WERI-Rb-1 (cell line): ENCODE measurements around the gene CHSY1.

Experiments used
- DNase-seq: peaks from one replicate; pipeline ENCODE4 v3.0.0-alpha.2; 2020
- H3K27ac ChIP-seq: fragments of 250-450 bp; sonication (Bioruptor Pico); 2 replicates; pipeline ENCODE4 v1.5.1; 2020; ENCODE audit warnings: mild to moderate bottlenecking, moderate library complexity
- H3K27me3 ChIP-seq: fragments of 250-450 bp; sonication (Bioruptor Pico); 2 replicates; pipeline ENCODE4 v1.5.1; 2021; ENCODE audit warnings: mild to moderate bottlenecking, low read depth, moderate library complexity; ENCODE audit not compliant: insufficient read depth, severe bottlenecking
- H3K36me3 ChIP-seq: fragments of 250-450 bp; sonication (Bioruptor Pico); 2 replicates; pipeline ENCODE4 v1.5.1; 2020; ENCODE audit warnings: mild to moderate bottlenecking, moderate library complexity
- H3K4me3 ChIP-seq: 2 replicates; pipeline ENCODE4 v1.5.1; 2011; ENCODE audit warnings: low read depth, mild to moderate bottlenecking, control low read depth, low read length
- H3K9me3 ChIP-seq: fragments of 250-450 bp; sonication (Bioruptor Pico); 2 replicates; pipeline ENCODE4 v1.5.1; 2021; ENCODE audit warnings: mild to moderate bottlenecking, moderate library complexity; ENCODE audit not compliant: severe bottlenecking
- TF ChIP-seq, protein P1 (sequence below): IDR thresholded peaks from 2 replicates; pipeline ENCODE4 v1.5.1; 2011; ENCODE audit warnings: low read depth, mild to moderate bottlenecking, control low read depth, inconsistent platforms, low read length

CHSY1 gene

DNA sequence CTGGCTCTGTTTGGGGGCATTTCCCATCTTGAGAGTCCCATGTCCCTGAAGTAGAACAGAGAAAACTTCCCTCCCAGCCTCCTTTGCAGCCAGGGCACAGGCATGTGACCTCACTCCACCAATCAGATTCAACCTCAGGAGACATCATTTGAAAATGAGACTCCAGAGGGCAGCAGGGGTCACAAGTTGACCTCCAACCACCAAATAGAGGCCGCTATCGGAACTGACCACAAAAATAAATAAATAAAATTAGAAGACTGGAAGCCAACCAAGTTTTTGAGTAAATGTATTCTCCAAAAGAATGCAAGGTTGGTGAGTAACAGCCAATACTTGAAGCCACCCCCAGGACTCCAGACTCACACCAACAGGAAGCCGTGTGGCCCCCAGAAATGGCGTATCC lies 106.5 kb downstream of the CHSY1 start:
- Histone ChIP-seq H3K9me3 (no peaks in the 10 kb centered on the region), H3K27me3 (no peaks in the 10 kb centered on the region), H3K27ac (no peak overlapping the region), H3K4me3 (no peak overlapping the region), H3K36me3 (no peaks in the 10 kb centered on the region)
- no peak for DNase-seq
- TF ChIP-seq, protein P1, sequence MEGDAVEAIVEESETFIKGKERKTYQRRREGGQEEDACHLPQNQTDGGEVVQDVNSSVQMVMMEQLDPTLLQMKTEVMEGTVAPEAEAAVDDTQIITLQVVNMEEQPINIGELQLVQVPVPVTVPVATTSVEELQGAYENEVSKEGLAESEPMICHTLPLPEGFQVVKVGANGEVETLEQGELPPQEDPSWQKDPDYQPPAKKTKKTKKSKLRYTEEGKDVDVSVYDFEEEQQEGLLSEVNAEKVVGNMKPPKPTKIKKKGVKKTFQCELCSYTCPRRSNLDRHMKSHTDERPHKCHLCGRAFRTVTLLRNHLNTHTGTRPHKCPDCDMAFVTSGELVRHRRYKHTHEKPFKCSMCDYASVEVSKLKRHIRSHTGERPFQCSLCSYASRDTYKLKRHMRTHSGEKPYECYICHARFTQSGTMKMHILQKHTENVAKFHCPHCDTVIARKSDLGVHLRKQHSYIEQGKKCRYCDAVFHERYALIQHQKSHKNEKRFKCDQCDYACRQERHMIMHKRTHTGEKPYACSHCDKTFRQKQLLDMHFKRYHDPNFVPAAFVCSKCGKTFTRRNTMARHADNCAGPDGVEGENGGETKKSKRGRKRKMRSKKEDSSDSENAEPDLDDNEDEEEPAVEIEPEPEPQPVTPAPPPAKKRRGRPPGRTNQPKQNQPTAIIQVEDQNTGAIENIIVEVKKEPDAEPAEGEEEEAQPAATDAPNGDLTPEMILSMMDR, result no peak

- H3K27me3 ChIP-seq, result no peaks in the 10 kb centered on the region
- no peak overlapping the region for H3K4me3 ChIP-seq
- H3K9me3 ChIP-seq, result no peaks in the 10 kb centered on the region
- no peak overlapping the region for H3K27ac ChIP-seq
- TF ChIP-seq, protein P1, result no peak
- H3K36me3 ChIP-seq, result no peaks in the 10 kb centered on the region
- no peak for DNase-seq
These were observed 108.5 kb downstream of the CHSY1 start for GRCh38 chr15:101143321-101143720.

DNA sequence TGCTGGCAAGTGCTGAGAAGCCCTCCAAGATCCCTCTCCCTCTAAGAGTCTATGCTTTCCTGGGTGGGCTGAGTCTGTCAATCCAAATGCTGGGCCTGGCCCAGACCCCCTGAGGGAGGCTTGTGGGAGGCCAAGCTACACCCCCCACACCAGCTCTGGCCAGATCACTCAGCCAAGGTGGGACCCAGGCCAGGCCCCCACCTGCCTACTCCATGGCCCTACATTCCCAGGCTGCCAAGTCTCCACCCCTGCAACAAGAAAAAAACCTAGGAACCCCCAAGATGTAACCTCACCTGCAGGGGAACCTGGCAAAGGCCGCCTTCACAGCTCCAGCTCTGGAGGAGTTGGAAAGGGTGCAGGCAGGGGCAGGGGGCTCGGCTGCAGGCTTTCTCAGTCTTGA lies 109.1 kb downstream of the CHSY1 start:
- no peaks in the 10 kb centered on the region for H3K27me3 ChIP-seq
- H3K9me3 ChIP-seq, result no peaks in the 10 kb centered on the region
- DNase-seq, result no peak
- H3K4me3 ChIP-seq, result no peak overlapping the region
- TF ChIP-seq, protein P1, result no peak
- H3K36me3 ChIP-seq, result no peaks in the 10 kb centered on the region
- no peak overlapping the region for H3K27ac ChIP-seq

DNA sequence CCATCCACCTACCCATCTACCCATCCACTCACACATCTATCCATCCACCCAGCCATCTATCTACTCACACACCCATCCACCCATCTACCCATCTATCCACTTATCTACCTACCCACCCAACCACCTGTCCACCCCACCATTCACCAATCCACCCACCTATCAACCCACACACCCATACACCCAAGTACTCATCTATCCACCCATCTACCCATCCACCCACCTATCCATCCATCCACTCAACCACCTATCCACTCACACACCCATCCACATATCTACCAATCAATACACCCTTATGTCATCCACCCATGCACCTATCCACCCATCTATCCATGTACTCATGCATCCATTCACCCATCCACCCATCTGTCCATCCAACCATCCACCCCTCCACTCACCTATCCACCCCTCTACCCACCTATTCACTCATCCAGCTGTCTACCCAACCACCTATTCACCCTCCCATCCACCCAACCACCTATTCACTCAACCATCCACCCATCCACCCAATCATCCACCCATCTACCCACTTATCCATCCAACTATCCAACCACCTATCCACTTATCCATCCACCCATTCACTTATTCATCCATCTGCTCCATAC lies 109.8 kb downstream of the CHSY1 start:
- Histone ChIP-seq H3K4me3 (no peak overlapping the region), H3K9me3 (no peaks in the 10 kb centered on the region), H3K36me3 (no peaks in the 10 kb centered on the region), H3K27ac (no peak overlapping the region), H3K27me3 (no peaks in the 10 kb centered on the region)
- TF ChIP-seq, protein P1, result no peak
- DNase-seq, result no peak

GRCh38 chr15:101140697-101141065 lies 111.2 kb downstream of the CHSY1 start:
- H3K27ac ChIP-seq, result no peak overlapping the region
- TF ChIP-seq, protein P1, result no peak

More at GRCh38 chr15:101140697-101141065, 111.2 kb downstream of the CHSY1 start:
- H3K27me3 ChIP-seq, result no peaks in the 10 kb centered on the region
- DNase-seq, result no peak
- no peaks in the 10 kb centered on the region for H3K9me3 ChIP-seq
- H3K4me3 ChIP-seq, result no peak overlapping the region
- no peaks in the 10 kb centered on the region for H3K36me3 ChIP-seq
